Upper lobe of right lung (tissue), 1 donor: Measurements from ENCODE around the gene KCNS1. TPM values are rescaled to one million over a fixed set of nuclear protein-coding genes. Genes with fewer than 3 reads are reported as not detected.

Experiments used
- ATAC-seq: fragments of 200-7000 bp; cut with Tn5 transposase; one replicate; pipeline ENCODE4 v1.9.1; 2020; ENCODE audit warnings: mild to moderate bottlenecking, moderate library complexity
- DNase-seq: peaks from one replicate; pipeline ENCODE4 v3.0.0-alpha.2; 2020
- H3K27ac ChIP-seq: fragments of 200-600 bp; one replicate; pipeline ENCODE4 v1.8.0; 2022
- H3K27me3 ChIP-seq: fragments of 200-600 bp; one replicate; pipeline ENCODE4 v1.8.0; 2022; ENCODE audit warnings: mild to moderate bottlenecking
- H3K36me3 ChIP-seq: fragments of 200-600 bp; one replicate; pipeline ENCODE4 v1.8.0; 2022
- H3K4me1 ChIP-seq: fragments of 200-600 bp; one replicate; pipeline ENCODE4 v1.8.0; 2022
- H3K4me3 ChIP-seq: fragments of 200-600 bp; one replicate; pipeline ENCODE4 v1.8.0; 2022; ENCODE audit warnings: mild to moderate bottlenecking
- H3K9me3 ChIP-seq: fragments of 200-600 bp; one replicate; pipeline ENCODE4 v1.8.0; 2022
- CTCF ChIP-seq: fragments of 200-600 bp; IDR thresholded peaks from one replicate; pipeline ENCODE4 v1.8.0; 2022; ENCODE audit warnings: antibody characterized with exemption
- intact Hi-C: fragments of 100-400 bp; cut with DNase I; formaldehyde crosslinking; loops from one replicate; pipeline ENCODE4 v1.11.0; 2022
- total RNA-seq: library from RNA; stranded (reverse); fragmentation: NEBNext Ultra II Directional; extraction: Animal tissue kit (Norgen Biotek cat#: 25700); gene quantifications from one replicate; pipeline ENCODE4 v1.2.1, GENCODE V29; 2021
- donor health status: DM: no; HTN: yes; CAD: no; lungs with severe emphysema.

The KCNS1 gene
- total RNA-seq, 1 donor from 2014 or later = 1.6 TPM

GRCh38 chr20:45117581-45117980 lies 16.7 kb upstream of the KCNS1 start:
- H3K9me3 ChIP-seq = no peaks in the 10 kb centered on the region
- H3K27ac ChIP-seq = no peak overlapping the region
- no peak for TF ChIP-seq CTCF
- no peaks in the 10 kb centered on the region for H3K4me1 ChIP-seq
- ATAC-seq (peak; percentile 82), DNase-seq (no peak)
- H3K36me3 ChIP-seq = no peaks in the 10 kb centered on the region
- H3K4me3 ChIP-seq = no peak overlapping the region
- H3K27me3 ChIP-seq = no peaks in the 10 kb centered on the region
- intact Hi-C loops = no loop called here

GRCh38 chr20:45115829-45116228 lies 14.9 kb upstream of the KCNS1 start:
- H3K27me3 ChIP-seq = no peaks in the 10 kb centered on the region
- H3K27ac ChIP-seq = no peak overlapping the region
- H3K4me3 ChIP-seq = no peak overlapping the region
- H3K9me3 ChIP-seq = no peaks in the 10 kb centered on the region
- TF ChIP-seq CTCF = no peak
- no peaks in the 10 kb centered on the region for H3K4me1 ChIP-seq
- ATAC-seq = no peak
- intact Hi-C loops = no loop called here
- H3K36me3 ChIP-seq = no peaks in the 10 kb centered on the region
- DNase-seq = no peak

- no peaks in the 10 kb centered on the region for H3K9me3 ChIP-seq
- no peak overlapping the region for H3K27ac ChIP-seq
- no peaks in the 10 kb centered on the region for H3K4me1 ChIP-seq
- H3K36me3 ChIP-seq = no peaks in the 10 kb centered on the region
- H3K27me3 ChIP-seq = no peaks in the 10 kb centered on the region
- TF ChIP-seq CTCF = no peak
- no peak for ATAC-seq
- H3K4me3 ChIP-seq = no peak overlapping the region
- no peak for DNase-seq
- intact Hi-C loops = no loop called here
Observed at GRCh38 chr20:45115386-45115774, 14.5 kb upstream of the KCNS1 start.

GRCh38 chr20:45114465-45115385 lies 13.8 kb upstream of the KCNS1 start, which contains the start of gene WFDC5:
WFDC5 (minus strand) TSS chr20:45115174; CDS start chr20:45115083, 91 bp downstream.
- DNase-seq (no peak), ATAC-seq (no peak)
- intact Hi-C loops = no loop called here
- no peaks in the 10 kb centered on the region for H3K9me3 ChIP-seq
- no peak within 1 kb of the TSS for H3K27ac ChIP-seq
- H3K4me3 ChIP-seq = no peak within 1 kb of the TSS
- no peak for TF ChIP-seq CTCF
- no peaks in the 10 kb centered on the region for H3K4me1 ChIP-seq
- H3K36me3 ChIP-seq = no peaks in the 10 kb centered on the region
- H3K27me3 ChIP-seq = no peaks in the 10 kb centered on the region

GRCh38 chr20:45113865-45114264 lies 12.9 kb upstream of the KCNS1 start:
- no peak for TF ChIP-seq CTCF
- ATAC-seq = no peak
- no peaks in the 10 kb centered on the region for H3K27me3 ChIP-seq
- DNase-seq = no peak
- H3K27ac ChIP-seq = no peak overlapping the region
- no peaks in the 10 kb centered on the region for H3K9me3 ChIP-seq
- no peak overlapping the region for H3K4me3 ChIP-seq
- no peaks in the 10 kb centered on the region for H3K4me1 ChIP-seq
- intact Hi-C loops = no loop called here
- H3K36me3 ChIP-seq = no peaks in the 10 kb centered on the region
